SK-N-SH treated with all-trans-retinoic acid at 6 μM for 48 hours (cell line): ENCODE results near the gene DAD1.

Experiments used
- CREB5 ChIP-seq: fragments of 250-450 bp; sonication (Bioruptor Pico); IDR thresholded peaks from 2 replicates; pipeline ENCODE4 v1.5.1; 2020; ENCODE audit warnings: low read depth, mild to moderate bottlenecking, moderate library complexity
- ESRRG ChIP-seq: fragments of 250-450 bp; sonication (Bioruptor Pico); IDR thresholded peaks from 2 replicates; pipeline ENCODE4 v1.6.1; 2021; ENCODE audit warnings: mild to moderate bottlenecking
- RARB ChIP-seq: fragments of 250-450 bp; sonication (Bioruptor Pico); IDR thresholded peaks from 2 replicates; pipeline ENCODE4 v1.8.0; 2021; ENCODE audit warnings: mild to moderate bottlenecking, moderate library complexity
- TCF4 ChIP-seq: fragments of 250-450 bp; sonication (Bioruptor Pico); IDR thresholded peaks from 2 replicates; pipeline ENCODE4 v1.8.0; 2021; ENCODE audit warnings: mild to moderate bottlenecking, moderate library complexity, borderline replicate concordance
- ZFP30 ChIP-seq: fragments of 450-650 bp; formaldehyde crosslinking; IDR thresholded peaks from 2 replicates; pipeline ENCODE4 v1.5.0; 2022; ENCODE audit warnings: mild to moderate bottlenecking, moderate library complexity
- TF ChIP-seq, protein P1 (sequence below): fragments of 250-450 bp; sonication (Bioruptor Pico); IDR thresholded peaks from 2 replicates; pipeline ENCODE4 v1.8.0; 2021; ENCODE audit warnings: low read depth, mild to moderate bottlenecking, moderate library complexity, borderline replicate concordance

DNA sequence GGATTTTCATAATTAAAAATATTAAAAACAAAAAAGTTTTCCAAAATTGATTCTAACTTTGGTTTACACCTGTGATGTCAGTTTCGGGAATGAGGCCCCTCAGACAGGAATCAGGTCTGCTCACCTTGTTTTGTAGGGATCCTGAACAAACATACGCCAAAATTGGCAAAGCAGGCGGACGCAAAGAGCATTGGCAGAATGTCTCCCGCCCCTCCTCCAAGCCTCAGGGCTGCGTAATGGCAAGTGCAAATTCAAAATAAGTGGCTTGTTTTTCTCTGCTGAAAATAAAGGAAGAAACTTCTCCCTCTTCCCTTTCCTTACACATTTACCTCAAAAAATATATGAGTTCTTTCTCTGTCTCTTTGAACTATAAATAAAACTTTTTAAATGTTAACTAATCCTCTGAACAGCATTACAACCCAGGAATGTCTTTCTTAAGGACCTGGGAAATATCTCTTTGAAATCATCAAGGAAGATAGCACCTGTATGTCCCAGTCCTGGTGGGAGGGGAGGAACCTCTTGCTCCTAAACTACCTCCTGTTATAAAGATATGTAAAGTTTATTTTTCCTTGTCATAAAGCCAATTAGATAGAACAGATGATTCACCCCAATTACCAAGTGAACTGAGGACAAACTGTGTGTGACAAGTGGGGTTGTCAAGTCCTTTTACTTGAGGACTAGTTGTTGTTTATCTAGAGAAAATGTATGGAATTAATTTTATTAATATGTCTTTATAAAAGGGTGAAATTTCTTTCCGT lies 38.7 kb upstream of the DAD1 start:
- TF ChIP-seq, protein P1, sequence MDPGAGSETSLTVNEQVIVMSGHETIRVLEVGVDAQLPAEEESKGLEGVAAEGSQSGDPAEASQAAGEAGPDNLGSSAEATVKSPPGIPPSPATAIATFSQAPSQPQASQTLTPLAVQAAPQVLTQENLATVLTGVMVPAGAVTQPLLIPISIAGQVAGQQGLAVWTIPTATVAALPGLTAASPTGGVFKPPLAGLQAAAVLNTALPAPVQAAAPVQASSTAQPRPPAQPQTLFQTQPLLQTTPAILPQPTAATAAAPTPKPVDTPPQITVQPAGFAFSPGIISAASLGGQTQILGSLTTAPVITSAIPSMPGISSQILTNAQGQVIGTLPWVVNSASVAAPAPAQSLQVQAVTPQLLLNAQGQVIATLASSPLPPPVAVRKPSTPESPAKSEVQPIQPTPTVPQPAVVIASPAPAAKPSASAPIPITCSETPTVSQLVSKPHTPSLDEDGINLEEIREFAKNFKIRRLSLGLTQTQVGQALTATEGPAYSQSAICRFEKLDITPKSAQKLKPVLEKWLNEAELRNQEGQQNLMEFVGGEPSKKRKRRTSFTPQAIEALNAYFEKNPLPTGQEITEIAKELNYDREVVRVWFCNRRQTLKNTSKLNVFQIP (CRISPR knock-in tag), result no peak
- no peak for TF ChIP-seq CREB5 (CRISPR knock-in tag)
- TF ChIP-seq ZFP30 (CRISPR knock-in tag), result no peak
- no peak for TF ChIP-seq TCF4 (CRISPR knock-in tag)
- TF ChIP-seq ESRRG (CRISPR knock-in tag), result no peak
- TF ChIP-seq RARB (CRISPR knock-in tag), result no peak
